ENCODE data around the gene IFT57. TPM values are rescaled to one million over a fixed set of nuclear protein-coding genes. Genes with fewer than 3 reads are reported as not detected.

IFT57 gene
- total and polyA plus RNA-seq, 9 of the 15 experiments (the other 6 are each of a cell fraction or from before 2014, with no cell fraction given): 1.5 to 20.1 (median 9.9) TPM

GRCh38 chr3:108145578-108145977 lies 76.6 kb downstream of the IFT57 start (continued):
- TF ChIP-seq MBD1 (CRISPR knock-in tag; IDR thresholded peaks at IDR 0.05): no peak
- no peak for TF ChIP-seq ZNF24 (IDR thresholded peaks at IDR 0.05)
- no peak for TF ChIP-seq THAP7 (CRISPR knock-in tag; IDR thresholded peaks at IDR 0.05)
- TF ChIP-seq ETS2 (tag; IDR thresholded peaks at IDR 0.05; ENCODE audit: borderline replicate concordance, poor library complexity, severe bottlenecking): no peak
- no peak for TF ChIP-seq NR2C2 (CRISPR knock-in tag; IDR thresholded peaks at IDR 0.05)
- no peak for TF ChIP-seq NR2C2 (tag; IDR thresholded peaks at IDR 0.05)
- no peak for TF ChIP-seq RBM25 (IDR thresholded peaks at IDR 0.05; ENCODE audit: low read depth, low read length, severe bottlenecking)
- TF ChIP-seq, protein P1, sequence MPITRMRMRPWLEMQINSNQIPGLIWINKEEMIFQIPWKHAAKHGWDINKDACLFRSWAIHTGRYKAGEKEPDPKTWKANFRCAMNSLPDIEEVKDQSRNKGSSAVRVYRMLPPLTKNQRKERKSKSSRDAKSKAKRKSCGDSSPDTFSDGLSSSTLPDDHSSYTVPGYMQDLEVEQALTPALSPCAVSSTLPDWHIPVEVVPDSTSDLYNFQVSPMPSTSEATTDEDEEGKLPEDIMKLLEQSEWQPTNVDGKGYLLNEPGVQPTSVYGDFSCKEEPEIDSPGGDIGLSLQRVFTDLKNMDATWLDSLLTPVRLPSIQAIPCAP (CRISPR knock-in tag; IDR thresholded peaks at IDR 0.05; ENCODE audit: borderline replicate concordance): no peak
- no peak for TF ChIP-seq GATAD2B (IDR thresholded peaks at IDR 0.05; ENCODE audit: borderline replicate concordance)
- TF ChIP-seq, protein P2, sequence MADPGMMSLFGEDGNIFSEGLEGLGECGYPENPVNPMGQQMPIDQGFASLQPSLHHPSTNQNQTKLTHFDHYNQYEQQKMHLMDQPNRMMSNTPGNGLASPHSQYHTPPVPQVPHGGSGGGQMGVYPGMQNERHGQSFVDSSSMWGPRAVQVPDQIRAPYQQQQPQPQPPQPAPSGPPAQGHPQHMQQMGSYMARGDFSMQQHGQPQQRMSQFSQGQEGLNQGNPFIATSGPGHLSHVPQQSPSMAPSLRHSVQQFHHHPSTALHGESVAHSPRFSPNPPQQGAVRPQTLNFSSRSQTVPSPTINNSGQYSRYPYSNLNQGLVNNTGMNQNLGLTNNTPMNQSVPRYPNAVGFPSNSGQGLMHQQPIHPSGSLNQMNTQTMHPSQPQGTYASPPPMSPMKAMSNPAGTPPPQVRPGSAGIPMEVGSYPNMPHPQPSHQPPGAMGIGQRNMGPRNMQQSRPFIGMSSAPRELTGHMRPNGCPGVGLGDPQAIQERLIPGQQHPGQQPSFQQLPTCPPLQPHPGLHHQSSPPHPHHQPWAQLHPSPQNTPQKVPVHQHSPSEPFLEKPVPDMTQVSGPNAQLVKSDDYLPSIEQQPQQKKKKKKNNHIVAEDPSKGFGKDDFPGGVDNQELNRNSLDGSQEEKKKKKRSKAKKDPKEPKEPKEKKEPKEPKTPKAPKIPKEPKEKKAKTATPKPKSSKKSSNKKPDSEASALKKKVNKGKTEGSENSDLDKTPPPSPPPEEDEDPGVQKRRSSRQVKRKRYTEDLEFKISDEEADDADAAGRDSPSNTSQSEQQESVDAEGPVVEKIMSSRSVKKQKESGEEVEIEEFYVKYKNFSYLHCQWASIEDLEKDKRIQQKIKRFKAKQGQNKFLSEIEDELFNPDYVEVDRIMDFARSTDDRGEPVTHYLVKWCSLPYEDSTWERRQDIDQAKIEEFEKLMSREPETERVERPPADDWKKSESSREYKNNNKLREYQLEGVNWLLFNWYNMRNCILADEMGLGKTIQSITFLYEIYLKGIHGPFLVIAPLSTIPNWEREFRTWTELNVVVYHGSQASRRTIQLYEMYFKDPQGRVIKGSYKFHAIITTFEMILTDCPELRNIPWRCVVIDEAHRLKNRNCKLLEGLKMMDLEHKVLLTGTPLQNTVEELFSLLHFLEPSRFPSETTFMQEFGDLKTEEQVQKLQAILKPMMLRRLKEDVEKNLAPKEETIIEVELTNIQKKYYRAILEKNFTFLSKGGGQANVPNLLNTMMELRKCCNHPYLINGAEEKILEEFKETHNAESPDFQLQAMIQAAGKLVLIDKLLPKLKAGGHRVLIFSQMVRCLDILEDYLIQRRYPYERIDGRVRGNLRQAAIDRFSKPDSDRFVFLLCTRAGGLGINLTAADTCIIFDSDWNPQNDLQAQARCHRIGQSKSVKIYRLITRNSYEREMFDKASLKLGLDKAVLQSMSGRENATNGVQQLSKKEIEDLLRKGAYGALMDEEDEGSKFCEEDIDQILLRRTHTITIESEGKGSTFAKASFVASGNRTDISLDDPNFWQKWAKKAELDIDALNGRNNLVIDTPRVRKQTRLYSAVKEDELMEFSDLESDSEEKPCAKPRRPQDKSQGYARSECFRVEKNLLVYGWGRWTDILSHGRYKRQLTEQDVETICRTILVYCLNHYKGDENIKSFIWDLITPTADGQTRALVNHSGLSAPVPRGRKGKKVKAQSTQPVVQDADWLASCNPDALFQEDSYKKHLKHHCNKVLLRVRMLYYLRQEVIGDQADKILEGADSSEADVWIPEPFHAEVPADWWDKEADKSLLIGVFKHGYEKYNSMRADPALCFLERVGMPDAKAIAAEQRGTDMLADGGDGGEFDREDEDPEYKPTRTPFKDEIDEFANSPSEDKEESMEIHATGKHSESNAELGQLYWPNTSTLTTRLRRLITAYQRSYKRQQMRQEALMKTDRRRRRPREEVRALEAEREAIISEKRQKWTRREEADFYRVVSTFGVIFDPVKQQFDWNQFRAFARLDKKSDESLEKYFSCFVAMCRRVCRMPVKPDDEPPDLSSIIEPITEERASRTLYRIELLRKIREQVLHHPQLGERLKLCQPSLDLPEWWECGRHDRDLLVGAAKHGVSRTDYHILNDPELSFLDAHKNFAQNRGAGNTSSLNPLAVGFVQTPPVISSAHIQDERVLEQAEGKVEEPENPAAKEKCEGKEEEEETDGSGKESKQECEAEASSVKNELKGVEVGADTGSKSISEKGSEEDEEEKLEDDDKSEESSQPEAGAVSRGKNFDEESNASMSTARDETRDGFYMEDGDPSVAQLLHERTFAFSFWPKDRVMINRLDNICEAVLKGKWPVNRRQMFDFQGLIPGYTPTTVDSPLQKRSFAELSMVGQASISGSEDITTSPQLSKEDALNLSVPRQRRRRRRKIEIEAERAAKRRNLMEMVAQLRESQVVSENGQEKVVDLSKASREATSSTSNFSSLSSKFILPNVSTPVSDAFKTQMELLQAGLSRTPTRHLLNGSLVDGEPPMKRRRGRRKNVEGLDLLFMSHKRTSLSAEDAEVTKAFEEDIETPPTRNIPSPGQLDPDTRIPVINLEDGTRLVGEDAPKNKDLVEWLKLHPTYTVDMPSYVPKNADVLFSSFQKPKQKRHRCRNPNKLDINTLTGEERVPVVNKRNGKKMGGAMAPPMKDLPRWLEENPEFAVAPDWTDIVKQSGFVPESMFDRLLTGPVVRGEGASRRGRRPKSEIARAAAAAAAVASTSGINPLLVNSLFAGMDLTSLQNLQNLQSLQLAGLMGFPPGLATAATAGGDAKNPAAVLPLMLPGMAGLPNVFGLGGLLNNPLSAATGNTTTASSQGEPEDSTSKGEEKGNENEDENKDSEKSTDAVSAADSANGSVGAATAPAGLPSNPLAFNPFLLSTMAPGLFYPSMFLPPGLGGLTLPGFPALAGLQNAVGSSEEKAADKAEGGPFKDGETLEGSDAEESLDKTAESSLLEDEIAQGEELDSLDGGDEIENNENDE (IDR thresholded peaks at IDR 0.05; ENCODE audit: low read depth, low read length): no peak
- no peak for TF ChIP-seq TRIM28 (IDR thresholded peaks at IDR 0.05)
- TF ChIP-seq MTF1 (CRISPR knock-in tag; IDR thresholded peaks at IDR 0.05; ENCODE audit: borderline replicate concordance): no peak
- TF ChIP-seq ZNF780A (CRISPR knock-in tag; IDR thresholded peaks at IDR 0.05): no peak
- no peak for TF ChIP-seq RFX1 (IDR thresholded peaks at IDR 0.05)
- TF ChIP-seq ZNF561 (CRISPR knock-in tag; conservative IDR thresholded peaks at IDR 0.05): no peak
- peak in 1 of 2 experiments; percentile 39; a peak in 2 of 4 replicates for TF ChIP-seq KDM1A (IDR thresholded peaks at IDR 0.05)
